GM12878 (cell line): Measurements from ENCODE around the gene ADAMTS17. TPM values are rescaled to one million over a fixed set of nuclear protein-coding genes. Genes with fewer than 3 reads are reported as not detected.

Experiments used
- ATAC-seq: fragments of 200-7000 bp; cut with Tn5 transposase; 3 replicates; pipeline ENCODE4 v1.9.1; 2020; ENCODE audit warnings: mild to moderate bottlenecking, moderate library complexity
- BruUV-seq: library from RNA; stranded (reverse); fragments of 400-500 nt; replicated peaks from 2 replicates; lab custom pipeline; 2021; lab: Mats Ljungman, UMichigan
- CTCF ChIA-PET: fragments of 300-600 bp; sonication (Branson Sonifier 250); formaldehyde crosslinking; extraction: SDS; loops from one replicate; lab custom pipeline; 2021; ENCODE audit warnings: inconsistent platforms; lab: Yijun Ruan, JAX
- POLR2A ChIA-PET: fragments of 350-600 bp; formaldehyde crosslinking; extraction: SDS; loops from one replicate; lab custom pipeline; 2021; ENCODE audit warnings: inconsistent platforms; lab: Charles Lee
- RAD21 ChIA-PET: fragments of 300-600 bp; sonication (Branson Sonifier 250); formaldehyde crosslinking; loops from one replicate; lab custom pipeline; 2023; ENCODE audit warnings: antibody characterized with exemption; ENCODE audit not compliant: unreplicated experiment; lab: Charles Lee
- SMC1A ChIA-PET: fragments of 300-600 bp; sonication (Branson Sonifier 250); formaldehyde crosslinking; loops from one replicate; lab custom pipeline; 2023; ENCODE audit not compliant: unreplicated experiment, uncharacterized antibody; lab: Charles Lee
- DNase-seq: peaks from one replicate; pipeline ENCODE4 v3.0.0-alpha.2; 2011; ENCODE audit warnings: low read depth, low spot score
- FAIRE-seq: peaks from 3 replicates; lab custom pipeline; 2011; peaks lifted over from hg19 to GRCh38; lab: Jason Lieb, UNC
- H2AFZ ChIP-seq: 2 replicates; pipeline ENCODE4 v1.6.0; 2011; ENCODE audit warnings: low read depth, low read length, control low read depth; ENCODE audit not compliant: control insufficient read depth
- H3K27ac ChIP-seq: 2 replicates; pipeline ENCODE4 v1.5.1; 2011; ENCODE audit warnings: control low read depth; ENCODE audit not compliant: control insufficient read depth, insufficient read depth
- H3K27me3 ChIP-seq, 2 experiments: replicated peaks in 1 of 2; 2 replicates each; pipeline versions ENCODE4 v1.6.0 to v1.6.1; 2011; ENCODE audit warnings: low read length in 1 of 2; ENCODE audit not compliant: control insufficient read depth in 2 of 2, insufficient read depth in 2 of 2
- H3K36me3 ChIP-seq, 2 experiments: 2 replicates each; pipeline ENCODE4 v1.5.1; 2011; ENCODE audit warnings: low read length in 1 of 2; ENCODE audit not compliant: control insufficient read depth in 2 of 2, insufficient read depth in 2 of 2
- H3K4me1 ChIP-seq: 2 replicates; pipeline ENCODE4 v1.6.1; 2011; ENCODE audit warnings: mild to moderate bottlenecking, low read length, moderate library complexity, mixed read lengths; ENCODE audit not compliant: control insufficient read depth, insufficient read depth
- H3K4me2 ChIP-seq: 2 replicates; pipeline ENCODE4 v1.6.0; 2011; ENCODE audit warnings: control low read depth; ENCODE audit not compliant: control insufficient read depth, insufficient read depth
- H3K4me3 ChIP-seq: fragments of 200-600 bp; sonication (generic); 2 replicates; pipeline ENCODE4 v1.5.1; 2016
- H3K79me2 ChIP-seq: 2 replicates; pipeline ENCODE4 v1.6.0; 2011; ENCODE audit warnings: low read length; ENCODE audit not compliant: control insufficient read depth, insufficient read depth
- H3K9ac ChIP-seq: 2 replicates; pipeline ENCODE4 v1.8.0; 2011; ENCODE audit warnings: low read length, control low read depth, mixed read lengths; ENCODE audit not compliant: control insufficient read depth, insufficient read depth
- H3K9me3 ChIP-seq: replicated peaks from 3 replicates; pipeline ENCODE4 v1.5.1; 2011; ENCODE audit warnings: mild to moderate bottlenecking, low read length; ENCODE audit not compliant: control insufficient read depth, insufficient read depth
- H4K20me1 ChIP-seq: 2 replicates; pipeline ENCODE4 v1.6.0; 2011; ENCODE audit not compliant: control insufficient read depth, insufficient read depth
- BACH1 ChIP-seq: fragments of 450-650 bp; IDR thresholded peaks from 2 replicates; pipeline ENCODE4 v1.6.1; 2017; ENCODE audit warnings: mild to moderate bottlenecking, borderline replicate concordance
- CBX5 ChIP-seq: sonication (generic); IDR thresholded peaks from 2 replicates; pipeline ENCODE4 v1.6.1; 2016; ENCODE audit warnings: low read depth, moderate library complexity, mild to moderate bottlenecking, inconsistent platforms
- GATAD2B ChIP-seq: fragments of 450-650 bp; conservative IDR thresholded peaks from 2 replicates; pipeline ENCODE4 v1.6.1; 2017; ENCODE audit warnings: low read depth, mild to moderate bottlenecking, moderate library complexity
- HDGF ChIP-seq: fragments of 450-650 bp; IDR thresholded peaks from 2 replicates; pipeline ENCODE4 v1.6.1; 2016; ENCODE audit warnings: antibody characterized with exemption
- POLR2AphosphoS2 ChIP-seq: IDR thresholded peaks from 2 replicates; pipeline ENCODE4 v1.6.1; 2011; ENCODE audit warnings: low read depth, mild to moderate bottlenecking, low read length, improper control_type of control experiment, moderate library complexity
- SMAD5 ChIP-seq: IDR thresholded peaks from 2 replicates; pipeline ENCODE4 v1.6.1; 2016; ENCODE audit warnings: antibody characterized with exemption, low read depth
- ZNF217 ChIP-seq: fragments of 450-650 bp; IDR thresholded peaks from 2 replicates; pipeline ENCODE4 v1.6.1; 2017; ENCODE audit warnings: antibody characterized with exemption, mild to moderate bottlenecking
- WGBS: methylation state at CpG from one replicate; pipeline ENCODE4 v1.1.6; 2016; ENCODE audit warnings: low lambda C conversion rate; ENCODE audit not compliant: insufficient replicate concordance, insufficient coverage; ENCODE audit errors: missing lambda C conversion rate; 5-methylcytosine and 5-hydroxymethylcytosine counted together
- in situ Hi-C: fragments of 300-500 bp; cut with MboI; formaldehyde crosslinking; loops from 9 replicates; pipeline ENCODE4 v1.14.3; 2018; ENCODE audit warnings: mixed read lengths
- intact Hi-C: fragments of 100-400 bp; cut with micrococcal nuclease; formaldehyde crosslinking; loops from one replicate; pipeline ENCODE4 v1.14.2; 2022; ENCODE audit not compliant: unreplicated experiment
- polyA plus RNA-seq, 11 experiments: library from polyadenylated mRNA; depleted of rRNA in 4 of 11; unstranded in 6 of 11; stranded (reverse) in 5 of 11; fragments of >200 nt; fragmentation: Nextera tagmentation in 4 of 11; fragmentation: Illumina TruSeq in 1 of 11; extraction: Ambion mirVana in 4 of 11; extraction: Trizol in 1 of 11; gene quantifications; 1 replicate in 1 of 11; 2 replicates in 10 of 11; pipeline versions ENCODE4 v1.2.1 to v1.2.3, GENCODE V29; 2011 to 2016; ENCODE audit warnings: inconsistent platforms in 2 of 11, missing spikeins in 2 of 11, low read depth in 1 of 11
- total RNA-seq, 4 experiments: library from RNA; depleted of rRNA in 3 of 4; stranded (reverse); fragments of >200 nt in 3 of 4; fragmentation: Illumina TruSeq in 1 of 4; extraction: Trizol in 1 of 4; gene quantifications; 2 replicates each; pipeline versions ENCODE4 v1.2.1 to v1.2.3, GENCODE V29; 2013 to 2021
- TF ChIP-seq, protein P1 (sequence below): IDR thresholded peaks from 2 replicates; pipeline ENCODE4 v1.6.1; 2012; ENCODE audit warnings: low read depth, low read length, improper control_type of control experiment
- TF ChIP-seq, protein P2 (sequence below): IDR thresholded peaks from 2 replicates; pipeline ENCODE4 v1.6.1; 2011; ENCODE audit warnings: low read depth, mild to moderate bottlenecking, low read length, moderate library complexity, borderline replicate concordance; ENCODE audit errors: extremely low read depth

Gene ADAMTS17
- total and polyA plus RNA-seq, 10 of the 15 experiments (the other 5 are each of a cell fraction or from before 2014, with no cell fraction given) = 0.04 to 0.50 (median 0.10) TPM; not detected in 4

DNA sequence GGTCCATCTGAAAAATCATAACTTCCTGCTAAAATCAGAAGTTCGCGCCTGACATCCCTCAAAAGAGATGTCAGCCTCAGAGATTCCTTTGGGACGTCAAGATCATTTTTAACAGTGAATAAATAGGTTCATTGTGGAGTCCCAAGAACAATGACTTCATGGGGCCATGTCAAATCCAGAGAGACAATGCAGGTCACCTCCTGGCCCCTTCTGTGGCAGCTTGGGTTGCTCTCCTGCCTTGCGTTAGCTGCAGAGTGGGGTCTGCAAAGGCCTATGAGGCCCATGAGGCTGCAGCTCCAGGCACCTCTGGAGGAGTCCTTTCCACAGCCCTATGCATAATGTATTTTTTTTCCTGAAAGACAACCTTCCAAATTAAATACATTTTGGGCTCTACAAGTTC, 282.3 kb downstream of the ADAMTS17 start:
- Histone ChIP-seq H3K4me1 (no peaks in the 10 kb centered on the region), H3K27me3 (no peaks in the 10 kb centered on the region; a peak in 1 of 4 replicates), H3K79me2 (no peaks in the 10 kb centered on the region), H3K4me3 (no peak overlapping the region), H3K9me3 (no peaks in the 10 kb centered on the region; the same call in 2 of the 3 replicates), H3K36me3 (no peaks in the 10 kb centered on the region), H3K9ac (no peak overlapping the region), H4K20me1 (no peaks in the 10 kb centered on the region), H3K4me2 (no peak overlapping the region), H3K27ac (no peak overlapping the region), H2AFZ (no peak overlapping the region)
- ChIA-PET RAD21 (no interaction called here), SMC1A (no interaction called here), POLR2A (no interaction called here), CTCF (no interaction called here)
- in situ Hi-C loops = no loop called here
- intact Hi-C loops = no loop called here
- no peak for ATAC-seq
- DNase-seq = no peak
- BruUV-seq = no TSS peak
- TF ChIP-seq ZNF217 = no peak
- TF ChIP-seq GATAD2B = no peak
- no peak for TF ChIP-seq CBX5
- TF ChIP-seq, protein P1, sequence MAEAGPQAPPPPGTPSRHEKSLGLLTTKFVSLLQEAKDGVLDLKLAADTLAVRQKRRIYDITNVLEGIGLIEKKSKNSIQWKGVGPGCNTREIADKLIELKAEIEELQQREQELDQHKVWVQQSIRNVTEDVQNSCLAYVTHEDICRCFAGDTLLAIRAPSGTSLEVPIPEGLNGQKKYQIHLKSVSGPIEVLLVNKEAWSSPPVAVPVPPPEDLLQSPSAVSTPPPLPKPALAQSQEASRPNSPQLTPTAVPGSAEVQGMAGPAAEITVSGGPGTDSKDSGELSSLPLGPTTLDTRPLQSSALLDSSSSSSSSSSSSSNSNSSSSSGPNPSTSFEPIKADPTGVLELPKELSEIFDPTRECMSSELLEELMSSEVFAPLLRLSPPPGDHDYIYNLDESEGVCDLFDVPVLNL = no peak
- TF ChIP-seq SMAD5 = no peak
- TF ChIP-seq, protein P2, sequence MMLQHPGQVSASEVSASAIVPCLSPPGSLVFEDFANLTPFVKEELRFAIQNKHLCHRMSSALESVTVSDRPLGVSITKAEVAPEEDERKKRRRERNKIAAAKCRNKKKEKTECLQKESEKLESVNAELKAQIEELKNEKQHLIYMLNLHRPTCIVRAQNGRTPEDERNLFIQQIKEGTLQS = no peak
- TF ChIP-seq POLR2AphosphoS2 = no peak
- no peak for TF ChIP-seq HDGF
- no peak for TF ChIP-seq BACH1
- no peak for FAIRE-seq
- 74% methylated on average over 4 of the region's 4 CpGs for WGBS
